Endothelial cell of umbilical vein (primary cell): ENCODE results near the gene ADIPOR2. TPM values are rescaled to one million over a fixed set of nuclear protein-coding genes. Genes with fewer than 3 reads are reported as not detected.

ENCODE experiments used
- BruUV-seq: library from RNA; stranded (reverse); fragments of 400-500 nt; replicated peaks from 2 replicates; lab custom pipeline; 2021; lab: Mats Ljungman, UMichigan
- CTCF ChIA-PET: fragments of 300-600, 350-600 bp; sonication (Branson Sonifier 250); formaldehyde crosslinking; loops from one replicate; lab custom pipeline; 2021; ENCODE audit warnings: antibody characterized with exemption, inconsistent platforms; lab: Charles Lee
- POLR2A ChIA-PET: fragments of 300-600, 350-600 bp; sonication (Branson Sonifier 250); formaldehyde crosslinking; loops from one replicate; lab custom pipeline; 2021; ENCODE audit warnings: antibody characterized with exemption, inconsistent platforms; lab: Charles Lee
- DNase-seq: peaks from one replicate; pipeline ENCODE4 v3.0.0-alpha.2; 2011; ENCODE audit warnings: low read depth, low spot score
- FAIRE-seq: peaks from 2 replicates; lab custom pipeline; 2011; peaks lifted over from hg19 to GRCh38; lab: Jason Lieb, UNC
- H2AFZ ChIP-seq: 2 replicates; pipeline ENCODE4 v1.6.0; 2012; ENCODE audit warnings: low read depth, low read length, control low read depth, inconsistent platforms
- H3K27ac ChIP-seq: 2 replicates; pipeline ENCODE4 v1.5.1; 2011; ENCODE audit warnings: low read depth, mild to moderate bottlenecking, control low read depth, low read length, moderate library complexity; ENCODE audit not compliant: insufficient read depth
- H3K27me3 ChIP-seq, 2 experiments: 2 replicates each; pipeline versions ENCODE4 v1.6.0 to v1.6.1; 2011; ENCODE audit warnings: low read length in 2 of 2, mixed read lengths in 1 of 2; ENCODE audit not compliant: control insufficient read depth in 2 of 2, insufficient read depth in 2 of 2
- H3K36me3 ChIP-seq, 2 experiments: 2 replicates in 1 of 2; 3 replicates in 1 of 2; pipeline ENCODE4 v1.5.1; 2011; ENCODE audit warnings: low read length in 2 of 2, mild to moderate bottlenecking in 1 of 2, moderate library complexity in 1 of 2; ENCODE audit not compliant: control insufficient read depth in 2 of 2, insufficient read depth in 2 of 2; ENCODE audit errors: extremely low read depth in 1 of 2
- H3K4me1 ChIP-seq: 3 replicates; pipeline ENCODE4 v1.5.1; 2011; ENCODE audit warnings: mild to moderate bottlenecking, low read length; ENCODE audit not compliant: control insufficient read depth, insufficient read depth; ENCODE audit errors: extremely low read depth
- H3K4me2 ChIP-seq: 2 replicates; pipeline ENCODE4 v1.6.1; 2011; ENCODE audit warnings: low read length, control low read depth, mixed read lengths; ENCODE audit not compliant: insufficient read depth
- H3K4me3 ChIP-seq, 3 experiments: fragments of 200-600 bp in 1 of 3; sonication (generic), shearing (Covaris generic) in 1 of 3; replicated peaks in 1 of 3; 2 replicates each; pipeline ENCODE4 v1.5.1; 2011 to 2016; ENCODE audit warnings: control low read depth in 3 of 3, low read length in 3 of 3, mild to moderate bottlenecking in 2 of 3, inconsistent platforms in 1 of 3, low read depth in 1 of 3, moderate library complexity in 1 of 3; ENCODE audit not compliant: insufficient read depth in 1 of 3
- H3K79me2 ChIP-seq: 2 replicates; pipeline ENCODE4 v1.6.0; 2012; ENCODE audit warnings: low read length, inconsistent platforms; ENCODE audit not compliant: control insufficient read depth, insufficient read depth
- H3K9ac ChIP-seq: replicated peaks from 2 replicates; pipeline ENCODE3; 2011; ENCODE audit warnings: low read length, control low read depth; ENCODE audit not compliant: insufficient read depth; ENCODE audit errors: extremely low read depth
- H3K9me1 ChIP-seq: replicated peaks from 3 replicates; pipeline ENCODE4 v1.6.0; 2011; ENCODE audit warnings: mild to moderate bottlenecking, low read length; ENCODE audit not compliant: control insufficient read depth, insufficient read depth; ENCODE audit errors: extremely low read depth
- H3K9me3 ChIP-seq: replicated peaks from 2 replicates; pipeline ENCODE4 v1.5.1; 2012; ENCODE audit warnings: low read length, inconsistent platforms; ENCODE audit not compliant: control insufficient read depth, insufficient read depth
- H4K20me1 ChIP-seq: replicated peaks from 2 replicates; pipeline ENCODE3; 2011; ENCODE audit warnings: mild to moderate bottlenecking, low read length; ENCODE audit not compliant: control insufficient read depth, insufficient read depth; ENCODE audit errors: extremely low read depth
- EZH2 ChIP-seq: IDR thresholded peaks from 2 replicates; pipeline ENCODE4 v1.6.1; 2012; ENCODE audit warnings: borderline replicate concordance, low read depth, mild to moderate bottlenecking, moderate library complexity, low read length, inconsistent platforms; ENCODE audit not compliant: severe bottlenecking
- FOS ChIP-seq: IDR thresholded peaks from 2 replicates; pipeline ENCODE4 v1.6.1; 2011; ENCODE audit warnings: mild to moderate bottlenecking, low read length, moderate library complexity, borderline replicate concordance; ENCODE audit not compliant: insufficient read depth
- GATA2 ChIP-seq: IDR thresholded peaks from 2 replicates; pipeline ENCODE4 v1.7.0; 2011; ENCODE audit warnings: low read depth, mild to moderate bottlenecking, moderate library complexity, mixed read lengths, low read length; ENCODE audit not compliant: insufficient read length, insufficient read depth
- MYC ChIP-seq: IDR thresholded peaks from one replicate; pipeline ENCODE4 v1.6.1; 2011; ENCODE audit warnings: mild to moderate bottlenecking, low read depth, low read length
- POLR2A ChIP-seq: IDR thresholded peaks from 2 replicates; pipeline ENCODE4 v1.6.1; 2012; ENCODE audit warnings: low read depth, mild to moderate bottlenecking, control low read depth, low read length
- POLR2AphosphoS5 ChIP-seq: IDR thresholded peaks from 2 replicates; pipeline ENCODE4 v1.6.1; 2012; ENCODE audit warnings: low read depth, mild to moderate bottlenecking, control low read depth, low read length, moderate library complexity; ENCODE audit not compliant: insufficient read depth
- dilution Hi-C: fragments of 300-500 bp; cut with MboI; formaldehyde crosslinking; loops from one replicate; pipeline ENCODE4 v1.15.0; 2019; ENCODE audit warnings: low sequenced_read_pairs; ENCODE audit not compliant: extremely low pct_ligation_motif_present
- intact Hi-C: fragments of 100-400 bp; cut with micrococcal nuclease; formaldehyde crosslinking; loops from one replicate; pipeline ENCODE4 v1.10.0; 2022
- polyA plus RNA-seq, 4 experiments: library from polyadenylated mRNA; depleted of rRNA in 3 of 4; stranded (reverse) in 3 of 4; unstranded in 1 of 4; fragments of >200 nt; gene quantifications; 2 replicates each; pipeline versions ENCODE4 v1.2.1 to v1.2.3, GENCODE V29; 2011 to 2012; ENCODE audit warnings: missing spikeins in 1 of 4
- total RNA-seq: library from RNA; stranded (reverse); gene quantifications from 2 replicates; pipeline ENCODE4 v1.2.3, GENCODE V29; 2021
- TF ChIP-seq, protein P1 (sequence below), 2 donors: IDR thresholded peaks; 1 replicate in 1 of 2; 2 replicates in 1 of 2; pipeline ENCODE4 v1.5.1; 2011; ENCODE audit warnings: low read length in 2 of 2, mild to moderate bottlenecking in 2 of 2, moderate library complexity in 2 of 2, control low read depth in 1 of 2, inconsistent platforms in 1 of 2, low read depth in 1 of 2; ENCODE audit not compliant: insufficient read depth in 1 of 2; ENCODE audit errors: extremely low read depth in 1 of 2
- TF ChIP-seq, protein P2 (sequence below): IDR thresholded peaks from 2 replicates; pipeline ENCODE4 v1.6.1; 2011; ENCODE audit not compliant: insufficient read depth, insufficient read length

Gene ADIPOR2
- total and polyA plus RNA-seq, 2 donors (not counting 3 experiments of a cell fraction or from before 2014, with no cell fraction given) = 22.5 to 57.3 TPM

DNA sequence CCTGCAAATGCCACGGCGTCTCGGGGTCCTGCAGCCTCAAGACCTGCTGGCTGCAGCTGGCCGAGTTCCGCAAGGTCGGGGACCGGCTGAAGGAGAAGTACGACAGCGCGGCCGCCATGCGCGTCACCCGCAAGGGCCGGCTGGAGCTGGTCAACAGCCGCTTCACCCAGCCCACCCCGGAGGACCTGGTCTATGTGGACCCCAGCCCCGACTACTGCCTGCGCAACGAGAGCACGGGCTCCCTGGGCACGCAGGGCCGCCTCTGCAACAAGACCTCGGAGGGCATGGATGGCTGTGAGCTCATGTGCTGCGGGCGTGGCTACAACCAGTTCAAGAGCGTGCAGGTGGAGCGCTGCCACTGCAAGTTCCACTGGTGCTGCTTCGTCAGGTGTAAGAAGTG, 45.1 kb upstream of the ADIPOR2 start:
- Histone ChIP-seq H3K9me3 (no peaks in the 10 kb centered on the region), H3K79me2 (no peaks in the 10 kb centered on the region), H4K20me1 (no peaks in the 10 kb centered on the region), H3K9ac (no peak overlapping the region), H3K4me3 (no peak overlapping the region), H3K27me3 (peaks cover 28% of the 10 kb centered on the region in 2 experiments), H3K9me1 (no peaks in the 10 kb centered on the region), H3K4me2 (no peak overlapping the region), H3K36me3 (no peaks in the 10 kb centered on the region), H2AFZ (no peak overlapping the region), H3K27ac (no peak overlapping the region), H3K4me1 (no peaks in the 10 kb centered on the region)
- dilution Hi-C loops (loop anchor here (25.0 kb wide), 1 partner anchor 291 kb away; no protein-coding TSS in a partner anchor), intact Hi-C loops (no loop called here)
- FAIRE-seq (no peak), DNase-seq (no peak)
- TF ChIP-seq GATA2 (no peak), MYC (no peak), FOS (no peak), POLR2AphosphoS5 (no peak), EZH2 (no peak), POLR2A (no peak)
- TF ChIP-seq, protein P1, sequence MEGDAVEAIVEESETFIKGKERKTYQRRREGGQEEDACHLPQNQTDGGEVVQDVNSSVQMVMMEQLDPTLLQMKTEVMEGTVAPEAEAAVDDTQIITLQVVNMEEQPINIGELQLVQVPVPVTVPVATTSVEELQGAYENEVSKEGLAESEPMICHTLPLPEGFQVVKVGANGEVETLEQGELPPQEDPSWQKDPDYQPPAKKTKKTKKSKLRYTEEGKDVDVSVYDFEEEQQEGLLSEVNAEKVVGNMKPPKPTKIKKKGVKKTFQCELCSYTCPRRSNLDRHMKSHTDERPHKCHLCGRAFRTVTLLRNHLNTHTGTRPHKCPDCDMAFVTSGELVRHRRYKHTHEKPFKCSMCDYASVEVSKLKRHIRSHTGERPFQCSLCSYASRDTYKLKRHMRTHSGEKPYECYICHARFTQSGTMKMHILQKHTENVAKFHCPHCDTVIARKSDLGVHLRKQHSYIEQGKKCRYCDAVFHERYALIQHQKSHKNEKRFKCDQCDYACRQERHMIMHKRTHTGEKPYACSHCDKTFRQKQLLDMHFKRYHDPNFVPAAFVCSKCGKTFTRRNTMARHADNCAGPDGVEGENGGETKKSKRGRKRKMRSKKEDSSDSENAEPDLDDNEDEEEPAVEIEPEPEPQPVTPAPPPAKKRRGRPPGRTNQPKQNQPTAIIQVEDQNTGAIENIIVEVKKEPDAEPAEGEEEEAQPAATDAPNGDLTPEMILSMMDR (IDR thresholded peaks at IDR 0.05; ENCODE audit: extremely low read depth in 1 of 2, insufficient read depth in 1 of 2, low read depth in 1 of 2, low read length in 2 of 2) = no peak
- TF ChIP-seq, protein P2, sequence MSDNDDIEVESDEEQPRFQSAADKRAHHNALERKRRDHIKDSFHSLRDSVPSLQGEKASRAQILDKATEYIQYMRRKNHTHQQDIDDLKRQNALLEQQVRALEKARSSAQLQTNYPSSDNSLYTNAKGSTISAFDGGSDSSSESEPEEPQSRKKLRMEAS = no peak
- POLR2A ChIA-PET = no interaction called here
- CTCF ChIA-PET = interaction anchor here (1.0 to 4.2 kb wide), 3 partner anchors 11 to 145 kb away, joined by 5 to 42 read pairs (median 32); no protein-coding TSS in a partner anchor
- no TSS peak for BruUV-seq
